Sciatic nerve (tissue), 2 donors: Measurements from ENCODE around the gene ADGRL1. TPM values are rescaled to one million over a fixed set of nuclear protein-coding genes. Genes with fewer than 3 reads are reported as not detected.
A peak's percentile ranks its signal among the peaks of the same experiment; 100 is the strongest.
"Not testable (repeated sequence)": the region's sequence is repeated elsewhere in the genome, so short reads cannot be mapped to it uniquely, and the experiment has no call there.

ENCODE experiments used
- ATAC-seq: fragments of 200-7000 bp; cut with Tn5 transposase; one replicate; pipeline ENCODE4 v1.9.1; 2020; ENCODE audit warnings: mild to moderate bottlenecking, moderate library complexity
- DNase-seq: peaks from one replicate; pipeline ENCODE4 v3.0.0-alpha.2; 2020; ENCODE audit warnings: low spot score
- intact Hi-C: fragments of 100-400 bp; cut with DNase I; formaldehyde crosslinking; loops from one replicate; pipeline ENCODE4 v1.14.2; 2022
- total RNA-seq: library from RNA; stranded (reverse); fragmentation: NEBNext Ultra II Directional; extraction: Animal tissue kit (Norgen Biotek cat#: 25700); gene quantifications from one replicate; pipeline ENCODE4 v1.2.1, GENCODE V29; 2021
- donor health status: DM: no; HTN: no; CAD: no.
- donor health status: DM: no; HTN: no; CAD: no.

The ADGRL1 gene
- total RNA-seq, 1 donor from 2014 or later, result 11.8 TPM

DNA sequence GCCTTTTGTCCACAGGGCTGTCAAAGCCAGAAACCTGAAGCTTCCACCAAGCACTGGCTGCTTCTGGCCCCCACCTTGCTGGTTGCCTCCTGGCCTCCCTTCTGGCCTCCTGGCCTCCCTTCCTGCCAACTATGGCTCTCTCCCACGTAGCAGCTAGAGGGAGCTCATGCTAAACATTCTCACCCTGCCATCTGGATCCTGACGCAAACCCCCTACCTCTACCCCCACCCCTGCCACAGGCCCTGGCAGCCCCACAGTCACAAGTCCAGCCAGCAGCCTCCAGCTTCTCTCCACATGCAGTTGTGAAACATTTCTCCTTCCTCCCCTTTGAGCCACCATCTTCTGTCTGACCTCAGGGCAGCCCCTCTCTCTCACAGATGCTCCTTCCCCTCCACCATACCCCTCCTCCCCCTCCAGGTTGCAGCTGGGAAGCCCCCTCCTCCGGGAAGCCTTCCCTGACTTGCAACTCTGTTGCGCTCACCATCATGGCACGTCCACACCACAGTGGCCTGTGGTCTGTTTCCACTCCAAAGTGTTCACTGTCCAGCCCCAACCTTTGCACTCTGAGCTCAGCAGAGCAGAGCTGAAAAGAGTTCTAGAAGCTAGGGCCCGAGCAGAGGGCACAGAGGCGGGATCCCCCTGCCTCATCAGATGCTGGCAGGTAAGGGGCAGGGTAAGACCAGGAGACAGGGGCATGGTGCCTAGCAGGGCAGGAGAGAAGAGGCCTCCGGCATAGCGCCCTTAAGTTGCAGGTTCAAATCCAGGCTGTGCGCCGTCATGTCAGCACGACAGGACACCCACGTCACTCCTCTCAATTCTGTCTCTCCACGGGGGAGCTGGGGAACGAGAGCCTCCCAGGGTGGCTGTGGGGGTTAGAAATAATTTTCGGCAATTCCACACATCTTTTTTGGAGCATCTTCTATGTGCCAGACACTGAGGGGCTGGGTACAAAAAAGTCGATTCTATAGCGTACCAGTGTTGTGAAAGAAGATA, 7.3 kb downstream of the ADGRL1 start:
- DNase-seq (no peak), ATAC-seq (no peak)
- intact Hi-C loops, result no loop called here

DNA sequence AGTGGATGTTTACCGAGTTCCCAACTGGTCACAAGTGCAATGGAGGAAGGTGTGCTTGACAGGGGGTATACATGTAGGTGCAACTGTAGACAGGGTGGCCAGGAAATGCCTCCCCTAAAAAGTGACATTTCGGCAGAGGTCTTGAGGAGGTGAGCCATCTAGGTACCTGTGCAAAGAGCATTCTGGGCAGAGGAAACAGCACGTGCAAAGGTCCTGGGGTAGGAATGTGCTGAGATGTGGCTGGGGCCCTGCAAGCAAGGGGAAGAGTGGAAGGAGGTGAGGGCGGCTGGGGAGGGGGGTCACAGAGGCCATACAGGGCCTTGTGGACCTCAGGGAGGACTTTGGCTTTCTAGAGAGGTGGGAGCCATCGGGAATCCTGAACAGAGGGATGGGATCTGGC, 8.1 kb downstream of the ADGRL1 start:
- DNase-seq, result no peak
- no peak for ATAC-seq
- intact Hi-C loops, result no loop called here

DNA sequence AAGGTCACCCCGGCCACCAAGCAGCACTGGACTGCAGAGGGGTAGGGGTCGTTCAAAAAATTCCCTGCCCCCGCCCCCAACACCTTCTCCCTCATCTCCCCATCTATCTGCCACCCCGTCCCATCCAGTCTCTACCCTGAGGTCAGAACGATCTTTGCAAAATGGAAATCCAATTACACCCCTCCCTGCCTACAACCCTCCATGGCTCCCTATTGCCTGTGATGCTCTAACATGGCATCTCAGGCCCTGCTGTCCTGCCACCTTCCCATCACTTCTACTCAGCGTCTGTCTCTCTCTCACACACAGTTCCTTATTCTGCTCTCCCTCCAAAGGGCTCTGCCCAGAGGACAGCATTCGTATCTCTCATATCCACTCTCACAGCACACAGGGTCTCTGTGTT, 8.7 kb downstream of the ADGRL1 start:
- DNase-seq, intact Hi-C loops, ATAC-seq: not testable (repeated sequence)

DNA sequence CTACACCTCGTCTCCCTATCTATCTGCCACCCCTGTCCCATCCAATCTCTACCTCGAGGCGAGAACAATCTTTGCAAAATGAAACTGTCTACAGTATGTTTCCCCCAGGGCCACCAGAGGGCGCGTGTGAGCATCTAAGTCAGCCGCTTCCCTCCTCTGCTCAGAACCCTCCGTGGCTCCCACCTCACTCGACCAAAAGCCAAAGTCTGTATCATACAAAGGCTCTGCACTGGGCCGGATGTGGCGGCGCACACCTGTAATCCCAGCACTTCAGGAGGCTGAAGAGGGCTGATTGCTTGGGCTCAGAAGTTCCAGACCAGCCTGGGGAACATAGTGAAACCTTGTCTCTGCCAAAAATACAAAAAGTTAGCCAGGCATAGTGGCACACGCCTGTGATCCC, 9.9 kb downstream of the ADGRL1 start:
- peak; percentile 81 for DNase-seq
- ATAC-seq, result peak; percentile 75
- intact Hi-C loops, result not testable (repeated sequence)

DNA sequence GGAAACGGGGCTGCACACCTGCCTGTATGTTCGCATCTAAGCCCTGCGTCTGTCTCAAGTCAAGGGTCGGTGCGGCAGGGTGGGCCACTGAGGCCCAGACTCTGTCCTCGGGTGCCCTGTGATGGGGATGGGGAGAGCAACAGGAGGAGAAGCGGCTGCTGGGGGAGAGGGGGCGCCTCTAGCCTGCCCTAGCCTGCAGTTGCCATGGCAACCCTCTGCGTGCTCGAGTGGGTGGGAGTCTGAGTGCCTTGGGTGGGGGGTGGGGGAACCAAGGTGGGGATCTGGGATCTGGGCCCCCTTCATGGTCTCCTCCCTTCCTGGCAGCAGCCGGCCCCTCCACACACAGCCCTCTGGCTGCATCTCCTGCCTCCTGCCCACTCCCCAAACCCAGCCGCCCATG, 10.8 kb downstream of the ADGRL1 start:
- intact Hi-C loops, ATAC-seq, DNase-seq: not testable (repeated sequence)

DNA sequence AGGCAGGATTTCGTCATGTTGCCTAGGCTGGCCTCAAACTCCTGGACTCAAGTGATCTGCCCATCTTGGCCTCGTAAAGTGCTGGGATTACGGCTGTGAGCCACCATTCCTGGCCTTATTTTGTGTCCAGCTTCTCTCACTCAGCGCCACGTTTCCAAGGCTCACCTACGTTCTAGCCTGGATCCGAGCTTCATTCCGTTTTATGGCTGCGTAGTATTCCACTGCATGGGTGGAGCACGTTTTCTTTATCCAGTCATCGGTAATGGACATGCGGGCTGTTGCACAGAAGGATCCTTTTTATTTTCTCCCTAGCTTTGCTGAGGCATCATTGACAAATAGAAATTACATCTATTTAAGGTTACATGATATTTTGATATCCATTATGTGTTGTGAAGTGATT, 16.6 kb downstream of the ADGRL1 start:
- no peak for ATAC-seq
- DNase-seq, result no peak
- intact Hi-C loops, result no loop called here

DNA sequence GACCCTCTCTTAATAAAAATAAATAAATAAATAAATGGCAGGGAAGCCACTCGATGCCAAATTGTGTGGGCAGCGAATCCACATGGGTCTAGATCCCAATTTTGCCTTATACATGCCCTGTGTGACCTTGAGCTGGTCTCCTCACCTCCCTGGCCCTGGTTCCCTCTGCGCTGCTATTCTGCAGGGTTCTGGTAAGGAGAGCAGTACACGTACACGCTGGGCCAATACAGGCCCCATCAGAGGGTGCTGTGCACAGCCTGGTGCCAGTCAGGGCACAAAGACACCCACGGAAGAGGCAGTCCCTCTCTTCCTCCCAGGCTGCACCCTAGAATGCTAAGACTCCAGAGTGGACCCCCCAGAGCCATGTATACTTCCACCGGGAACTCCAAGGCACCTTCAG, 17.9 kb downstream of the ADGRL1 start:
- DNase-seq, ATAC-seq, intact Hi-C loops: not testable (repeated sequence)

DNA sequence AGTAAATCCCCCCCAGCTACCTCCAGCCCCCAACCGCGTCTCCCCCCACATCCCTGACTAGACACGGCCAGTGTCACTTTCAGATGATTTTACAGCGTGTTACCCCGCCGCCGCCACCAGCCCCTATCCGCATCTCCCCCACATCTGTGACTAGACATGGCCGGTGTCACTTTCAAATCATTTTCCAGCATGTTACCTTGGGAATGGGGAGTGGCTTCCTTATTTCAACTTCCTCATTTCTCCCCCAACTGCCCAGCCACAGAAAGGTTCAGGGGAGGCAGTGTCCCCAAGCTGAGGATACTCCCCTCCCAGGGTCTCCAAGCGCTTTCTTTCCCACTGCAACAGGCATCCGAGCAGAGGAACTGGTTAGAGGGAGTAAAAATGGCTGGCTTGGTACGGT, 18.4 kb downstream of the ADGRL1 start:
- DNase-seq (no peak), ATAC-seq (no peak)
- intact Hi-C loops, result no loop called here

DNA sequence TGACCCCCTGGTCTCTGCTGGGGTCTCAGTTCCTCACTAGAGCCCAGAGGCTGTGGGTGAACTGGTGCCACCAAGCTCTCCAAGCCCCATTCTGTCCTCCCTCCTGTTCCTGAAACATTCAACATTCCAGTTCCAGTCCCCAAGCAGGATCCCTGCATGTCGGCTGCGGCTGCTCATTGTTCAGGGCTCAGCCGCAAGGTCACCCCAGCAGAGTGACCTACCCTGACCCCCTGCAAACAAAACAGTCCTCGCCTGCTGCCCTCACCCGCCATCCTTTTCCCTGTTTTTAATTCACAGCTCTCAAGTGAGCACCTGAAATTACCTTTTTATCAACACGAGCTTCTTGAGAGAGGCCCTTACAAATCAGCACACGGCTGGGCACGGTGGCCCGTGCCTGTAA, 19.3 kb downstream of the ADGRL1 start:
- DNase-seq, result not testable (repeated sequence)

DNA sequence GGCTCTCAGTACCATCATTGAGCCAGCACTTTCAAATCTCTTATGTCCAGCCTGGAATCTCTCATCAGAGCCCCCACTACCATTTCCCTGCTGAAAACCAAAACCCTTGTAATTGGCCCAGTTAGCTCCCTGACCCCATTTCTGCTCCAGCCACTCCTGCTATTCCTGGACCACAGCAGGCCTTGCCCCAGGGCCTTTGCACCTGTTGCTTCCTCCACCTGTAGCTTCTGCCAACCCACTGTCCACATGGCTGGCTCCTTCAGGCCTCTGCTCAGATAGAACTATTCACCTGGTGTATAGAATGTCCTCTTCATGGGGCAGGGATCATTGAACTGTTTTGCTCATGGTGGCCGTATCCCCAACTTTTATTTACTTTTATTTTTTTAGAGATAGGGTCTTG, 20.3 kb downstream of the ADGRL1 start:
- intact Hi-C loops, DNase-seq, ATAC-seq: not testable (repeated sequence)

More for the DNA sequence above, 19.3 kb downstream of the ADGRL1 start:
- ATAC-seq, intact Hi-C loops: not testable (repeated sequence)

DNA sequence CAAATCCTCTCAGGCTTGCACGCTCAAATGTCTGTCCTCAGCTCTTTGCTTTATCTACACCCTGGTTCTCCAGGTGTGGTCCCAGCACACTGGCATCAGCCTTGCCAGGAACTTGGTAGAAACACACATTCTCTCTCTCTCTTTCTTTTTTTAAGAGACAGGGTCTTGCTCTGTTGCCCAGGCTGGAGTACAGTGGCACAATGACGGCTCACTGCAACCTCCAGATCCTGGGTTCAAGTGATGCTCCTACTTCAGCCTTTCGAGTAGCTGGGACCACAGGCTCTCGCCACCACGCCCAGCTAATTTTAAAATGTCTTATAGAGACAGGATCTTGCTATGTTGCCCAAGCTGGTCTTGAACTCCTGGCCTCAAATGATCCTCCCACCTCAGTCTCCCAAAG, 20.8 kb downstream of the ADGRL1 start:
- intact Hi-C loops, result no loop called here
- DNase-seq, result no peak
- ATAC-seq, result no peak

DNA sequence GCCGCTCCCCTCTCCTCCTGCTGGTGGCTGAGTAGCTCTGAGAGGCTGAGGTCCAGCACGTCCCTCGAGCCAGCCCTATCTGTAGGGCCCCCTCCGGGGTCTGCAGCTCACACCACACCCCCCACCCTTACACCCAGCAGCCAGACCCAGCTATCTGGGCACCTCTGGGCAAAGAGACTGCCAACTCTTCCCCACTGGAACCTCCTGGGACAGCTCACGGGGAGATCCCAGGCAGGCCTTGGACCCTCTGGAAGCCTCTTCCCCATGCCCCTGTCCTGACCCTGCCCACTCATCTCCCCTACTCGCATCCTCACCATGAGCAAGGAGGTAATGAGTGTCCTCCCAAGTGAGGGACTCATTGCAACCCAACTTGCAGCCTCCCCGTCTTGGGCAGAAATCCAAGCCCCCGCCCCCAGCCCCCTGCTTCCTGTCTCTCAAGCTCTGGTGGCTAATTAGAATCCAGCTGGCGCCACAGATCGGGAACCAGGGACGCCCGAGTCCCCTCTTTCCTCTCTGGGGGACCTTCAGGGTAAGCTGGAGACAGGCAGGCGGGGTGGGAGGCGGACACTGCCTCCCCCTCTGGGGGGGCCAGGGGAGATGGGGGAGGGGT, 22.1 kb downstream of the ADGRL1 start:
- intact Hi-C loops, result no loop called here
- DNase-seq (no peak), ATAC-seq (peak; percentile 44)

DNA sequence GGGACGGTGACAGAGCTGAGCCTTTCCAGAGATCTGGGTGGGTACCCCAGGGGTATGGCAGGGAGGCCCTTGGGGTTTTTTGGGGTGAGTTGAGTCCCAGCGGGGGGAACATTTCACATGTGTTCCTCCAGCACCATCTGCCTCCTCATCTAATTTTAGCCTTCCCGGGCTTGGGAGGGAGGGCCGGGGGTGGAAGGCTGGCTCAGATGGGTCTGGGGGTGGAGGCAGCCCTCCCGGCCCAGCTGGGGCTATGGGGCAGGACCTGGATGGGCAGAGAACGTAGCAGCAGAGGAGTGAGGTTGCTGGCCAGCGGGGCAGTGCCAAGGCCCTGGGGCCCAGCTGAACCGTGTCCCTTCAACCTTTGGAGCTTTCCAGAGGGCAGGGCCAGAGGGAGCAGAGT, 23.5 kb downstream of the ADGRL1 start:
- ATAC-seq, result no peak
- intact Hi-C loops, result no loop called here

DNA sequence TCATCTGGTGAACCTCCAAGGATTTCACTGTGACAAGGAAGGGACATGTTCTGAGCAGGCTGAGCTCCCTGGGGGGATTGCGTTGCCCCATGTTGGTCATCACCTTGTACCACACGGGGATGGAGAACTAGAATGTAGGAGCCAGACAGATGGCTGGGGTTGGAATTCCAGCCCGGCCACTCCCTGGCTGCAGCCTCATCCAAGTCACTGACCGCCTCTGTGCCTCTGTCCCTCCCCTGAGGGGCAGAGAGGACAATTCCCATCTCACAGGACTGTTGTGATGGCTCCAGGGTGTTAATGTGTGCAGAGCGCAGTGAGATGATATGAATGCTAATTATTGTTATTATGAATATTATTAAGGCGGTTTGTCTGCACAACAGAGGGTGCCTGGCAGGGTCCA, 24.1 kb downstream of the ADGRL1 start:
- DNase-seq (no peak), ATAC-seq (no peak)
- intact Hi-C loops, result no loop called here

More for the DNA sequence above, 23.5 kb downstream of the ADGRL1 start:
- DNase-seq, result no peak

DNA sequence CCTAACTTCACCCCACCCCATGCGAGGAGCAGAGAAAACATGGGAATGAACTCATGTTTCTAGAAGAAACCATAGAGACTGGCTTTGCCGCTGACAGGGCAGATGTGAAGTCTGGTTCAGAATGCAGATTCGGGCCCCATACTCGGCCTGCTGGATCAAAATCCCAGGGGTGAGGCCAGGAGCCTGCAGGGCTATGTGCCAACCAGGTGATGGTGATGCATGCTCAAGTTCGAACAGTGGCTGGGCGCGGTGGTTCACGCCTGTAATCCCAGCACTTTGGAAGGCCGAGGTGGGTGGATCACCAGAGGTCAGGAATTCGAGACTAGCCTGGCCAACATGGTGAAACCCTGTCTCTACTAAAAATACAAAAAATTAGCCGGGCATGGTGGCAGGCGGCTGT, 24.8 kb downstream of the ADGRL1 start:
- DNase-seq, ATAC-seq, intact Hi-C loops: not testable (repeated sequence)

DNA sequence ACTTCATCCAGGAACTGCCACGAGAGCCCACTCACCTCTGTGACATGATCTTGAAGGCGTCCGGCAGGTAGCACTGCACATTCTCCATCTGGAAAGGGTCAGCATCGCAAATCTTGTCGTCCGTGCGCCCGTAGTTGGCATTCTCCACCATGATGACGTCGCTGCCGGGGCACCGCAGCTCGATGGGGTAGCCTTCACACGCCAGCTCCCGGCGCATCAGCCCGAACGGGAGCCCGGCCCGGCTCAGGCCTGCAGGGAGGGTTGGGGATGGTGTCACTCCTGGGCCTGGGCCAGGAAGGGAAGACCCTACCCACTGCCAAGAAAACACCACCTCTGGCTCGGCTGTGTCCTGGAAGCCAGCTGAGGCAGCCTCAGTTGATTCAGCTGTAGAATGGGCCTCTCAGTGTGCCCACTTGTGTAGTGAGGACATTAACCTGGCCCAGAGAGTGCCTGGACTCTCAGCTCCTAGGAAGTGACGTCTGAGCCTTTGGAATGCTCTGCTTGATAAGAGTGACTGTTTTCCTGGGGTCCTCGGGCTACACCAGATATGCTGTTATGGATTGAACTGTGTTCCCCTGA, 28.4 kb downstream of the ADGRL1 start:
- DNase-seq (no peak), ATAC-seq (no peak)
- intact Hi-C loops, result no loop called here

DNA sequence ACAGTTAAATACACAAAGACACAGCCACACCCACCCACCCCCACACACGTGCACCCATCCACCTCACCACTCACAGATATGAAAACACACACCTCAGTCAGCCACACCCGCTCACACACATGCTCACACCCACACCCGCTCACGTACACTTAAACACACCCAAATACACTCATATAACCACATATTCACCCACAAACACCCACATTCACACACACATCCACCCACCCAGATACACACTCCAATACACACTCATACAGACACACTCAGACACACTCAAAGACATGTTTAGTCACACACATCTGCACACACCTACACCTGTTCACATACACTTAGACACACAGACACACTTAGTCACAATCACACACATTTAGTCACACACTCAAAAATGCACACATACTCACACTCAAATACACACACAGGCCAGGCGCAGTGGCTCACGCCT, 30.6 kb downstream of the ADGRL1 start:
- ATAC-seq, result no peak
- intact Hi-C loops, result no loop called here

DNA sequence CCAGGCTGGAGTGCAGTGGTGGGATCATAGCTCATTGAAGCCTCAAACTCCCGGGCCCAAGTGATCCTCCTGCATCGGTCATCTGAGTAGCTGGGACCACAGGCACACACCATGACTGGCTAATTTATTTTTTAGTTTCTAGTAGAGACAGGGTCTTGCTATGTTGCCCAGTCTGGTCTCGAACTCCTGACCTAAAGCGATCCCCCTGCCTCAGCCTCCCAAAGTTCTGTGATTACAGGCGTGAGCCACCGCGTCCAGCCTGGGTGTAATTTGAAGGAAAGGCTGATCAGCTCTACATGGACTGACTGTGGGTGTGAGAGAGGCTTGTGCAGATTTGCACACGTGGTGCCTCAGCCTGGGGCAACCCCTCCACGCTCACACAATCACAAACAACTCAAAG, 31.1 kb downstream of the ADGRL1 start:
- intact Hi-C loops, result no loop called here
- no peak for ATAC-seq
- no peak for DNase-seq

More for the DNA sequence above, 30.6 kb downstream of the ADGRL1 start:
- no peak for DNase-seq

DNA sequence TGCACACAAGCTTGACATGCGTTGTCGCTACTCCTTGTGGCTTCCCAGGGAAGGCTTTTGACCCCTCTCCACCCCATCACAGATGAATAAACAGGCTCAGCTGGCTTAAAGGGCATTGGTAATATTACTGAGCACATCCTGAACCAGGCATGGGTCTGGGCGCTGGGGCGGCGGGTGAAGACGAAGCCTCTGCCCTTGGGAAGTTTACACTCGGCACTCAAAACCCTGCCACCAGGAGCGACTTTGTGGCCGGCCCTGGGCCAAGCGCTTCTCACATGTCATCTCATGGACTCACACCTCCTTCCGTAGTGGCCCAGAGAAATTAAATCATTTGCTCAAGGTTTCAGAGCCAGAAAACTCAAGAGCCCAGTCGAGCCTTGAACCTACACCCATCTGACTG, 37.0 kb downstream of the ADGRL1 start:
- DNase-seq (no peak), ATAC-seq (no peak)
- intact Hi-C loops, result no loop called here
